Melanocyte of skin (primary cell): ENCODE results near the gene DNAJC3. TPM values are rescaled to one million over a fixed set of nuclear protein-coding genes. Genes with fewer than 3 reads are reported as not detected.

Experiments used
- small RNA-seq, 2 donors: library from RNA; depleted of rRNA; stranded (forward); fragments of <200 nt; gene quantifications; one replicate each; pipeline ENCODE3, GENCODE V24; 2012
- total RNA-seq, 2 donors: library from RNA; depleted of rRNA; stranded (reverse); fragments of >200 nt; gene quantifications; 2 replicates each; pipeline ENCODE4 v1.2.3, GENCODE V29; 2012

DNAJC3 gene, protein sequence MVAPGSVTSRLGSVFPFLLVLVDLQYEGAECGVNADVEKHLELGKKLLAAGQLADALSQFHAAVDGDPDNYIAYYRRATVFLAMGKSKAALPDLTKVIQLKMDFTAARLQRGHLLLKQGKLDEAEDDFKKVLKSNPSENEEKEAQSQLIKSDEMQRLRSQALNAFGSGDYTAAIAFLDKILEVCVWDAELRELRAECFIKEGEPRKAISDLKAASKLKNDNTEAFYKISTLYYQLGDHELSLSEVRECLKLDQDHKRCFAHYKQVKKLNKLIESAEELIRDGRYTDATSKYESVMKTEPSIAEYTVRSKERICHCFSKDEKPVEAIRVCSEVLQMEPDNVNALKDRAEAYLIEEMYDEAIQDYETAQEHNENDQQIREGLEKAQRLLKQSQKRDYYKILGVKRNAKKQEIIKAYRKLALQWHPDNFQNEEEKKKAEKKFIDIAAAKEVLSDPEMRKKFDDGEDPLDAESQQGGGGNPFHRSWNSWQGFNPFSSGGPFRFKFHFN
- 10 to 100 TPM; 41.0 to 48.0 TPM for total RNA-seq

DNA sequence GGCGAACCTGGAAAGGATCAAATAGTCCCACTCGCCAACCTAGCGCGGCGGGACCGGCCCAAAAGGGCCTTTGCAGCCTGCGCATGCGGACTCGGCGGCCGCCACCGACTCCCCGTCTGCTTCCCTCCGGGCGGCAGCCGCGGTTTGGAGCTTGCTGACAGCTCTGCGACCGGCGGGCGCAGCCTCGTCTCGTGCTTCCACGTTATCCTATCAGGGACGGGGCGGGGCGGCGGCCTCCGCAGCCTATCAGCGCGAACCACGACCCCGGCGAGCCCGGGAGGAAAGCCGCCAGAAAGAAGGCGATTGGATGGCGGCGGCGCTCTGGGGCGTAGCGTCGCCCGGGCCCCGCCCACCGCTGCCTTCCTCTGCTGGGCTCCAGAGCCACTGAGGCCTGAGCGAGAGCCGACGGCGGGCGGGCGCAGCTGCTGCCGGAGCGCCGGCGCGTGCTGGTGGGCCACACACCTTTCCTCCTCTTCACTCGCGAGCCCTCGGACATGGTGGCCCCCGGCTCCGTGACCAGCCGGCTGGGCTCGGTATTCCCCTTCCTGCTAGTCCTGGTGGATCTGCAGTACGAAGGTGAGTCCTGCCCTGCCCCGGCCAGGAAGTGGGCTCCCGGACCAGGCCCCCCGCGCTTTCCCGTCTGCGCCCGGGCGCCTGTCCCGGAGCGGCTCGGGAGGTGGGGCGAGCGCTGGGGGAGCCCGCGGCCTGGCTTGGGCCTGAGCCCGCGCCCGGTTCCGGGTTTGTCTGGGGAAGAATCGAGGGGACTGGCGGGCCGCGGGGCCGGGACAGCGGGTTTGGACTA lies at the start of gene DNAJC3:
Gene DNAJC3, plus strand, starts transcription at position 378 of the 802 bp plus-strand sequence. Its CDS starts 117 bp downstream, at position 495.

DNA sequence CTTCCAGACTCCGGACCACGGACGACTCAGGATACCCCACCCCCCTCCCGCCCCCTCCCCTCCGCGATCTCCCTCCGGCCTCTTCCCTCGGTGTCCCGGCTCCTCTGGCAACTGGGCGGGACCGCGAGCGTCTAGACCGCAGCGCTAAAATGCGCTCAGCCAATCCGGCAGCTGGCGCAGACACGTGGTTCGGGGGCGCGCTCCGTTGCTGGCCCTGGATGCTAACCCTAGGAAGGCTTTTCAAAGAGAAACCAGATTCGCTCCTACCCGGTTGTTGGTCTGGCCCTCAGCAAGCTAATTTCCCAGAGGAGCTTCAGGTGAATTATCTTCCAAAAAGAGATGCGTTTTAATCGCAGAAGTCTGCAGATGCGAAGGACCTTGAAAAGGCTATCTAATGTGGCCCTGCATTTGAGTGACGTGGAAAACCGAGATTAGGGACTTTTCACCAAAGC lies 32.3 kb upstream of the DNAJC3 start, which contains the start of gene DZIP1:
Gene DZIP1, minus strand, starts transcription at position 106 of the 452 bp plus-strand sequence. CDS start 2,677 bp downstream, outside the sequence.

Small RNAs within 50 kb of the gene (small RNA-seq; reads per million reads assigned to genes)
- 0 reads per million in 2 donors for gene HMGN1P24

Other genes starting within 250 kb of the DNAJC3 start
- not detected for gene CLDN10, start 124.4 kb upstream of the DNAJC3 start, total RNA-seq
- 10 to 100 TPM; 12.4 to 23.3 TPM for gene DZIP1, start 32.4 kb upstream of the DNAJC3 start, total RNA-seq